CD4-positive, alpha-beta T cell (primary cell): ENCODE data around the gene TNF. TPM values are rescaled to one million over a fixed set of nuclear protein-coding genes. Genes with fewer than 3 reads are reported as not detected.

Source experiments
- ATAC-seq: fragments of 200-7000 bp; cut with Tn5 transposase; one replicate; pipeline ENCODE4 v1.10.0; 2022; ENCODE audit warnings: mild to moderate bottlenecking; ENCODE audit not compliant: poor library complexity
- CTCF ChIA-PET: fragments of 350-600 bp; sonication (Branson Sonifier 250); formaldehyde crosslinking; loops from one replicate; lab custom pipeline; 2021; ENCODE audit warnings: antibody characterized with exemption, inconsistent platforms; lab: Charles Lee
- POLR2A ChIA-PET: fragments of 350-600 bp; sonication (Branson Sonifier 250); formaldehyde crosslinking; loops from one replicate; lab custom pipeline; 2021; ENCODE audit warnings: antibody characterized with exemption, inconsistent platforms; lab: Charles Lee
- DNase-seq, 14 experiments: peaks; one replicate each; pipeline ENCODE4 v3.0.0-alpha.2; 2013 to 2020; ENCODE audit warnings: mixed read lengths in 2 of 14
- H3K27ac ChIP-seq, 2 donors: one replicate each; pipeline versions ENCODE4 v1.5.1 to v1.7.0; 2013; ENCODE audit warnings: low read length in 2 of 2, low read depth in 1 of 2, mild to moderate bottlenecking in 1 of 2
- H3K27me3 ChIP-seq, 2 experiments: 1 replicate in 1 of 2; 2 replicates in 1 of 2; pipeline versions ENCODE4 v1.6.1 to v1.7.0; 2013; ENCODE audit warnings: low read length in 2 of 2, control low read depth in 1 of 2, mild to moderate bottlenecking in 1 of 2, moderate library complexity in 1 of 2; ENCODE audit not compliant: insufficient read depth in 2 of 2, control insufficient read depth in 1 of 2
- H3K36me3 ChIP-seq: one replicate; pipeline ENCODE4 v1.6.1; 2013; ENCODE audit warnings: low read length, control low read depth; ENCODE audit not compliant: insufficient read depth
- H3K4me1 ChIP-seq: one replicate; pipeline ENCODE4 v1.6.1; 2013; ENCODE audit warnings: low read length, control low read depth; ENCODE audit not compliant: insufficient read depth
- H3K4me3 ChIP-seq: one replicate; pipeline ENCODE4 v1.5.1; 2013; ENCODE audit warnings: mild to moderate bottlenecking, low read length, moderate library complexity
- H3K9me3 ChIP-seq, 2 experiments: 1 replicate in 1 of 2; 2 replicates in 1 of 2; pipeline versions ENCODE4 v1.6.1 to v1.7.0; 2013; ENCODE audit warnings: low read length in 2 of 2, mild to moderate bottlenecking in 2 of 2, control low read depth in 1 of 2, moderate library complexity in 1 of 2; ENCODE audit not compliant: control insufficient read depth in 1 of 2, insufficient read depth in 1 of 2
- H3K27ac Mint-ChIP-seq: one replicate; pipeline ENCODE4 v1.8.0; 2020; ENCODE audit warnings: mixed read lengths
- H3K27me3 Mint-ChIP-seq: one replicate; pipeline ENCODE4 v1.8.0; 2021; ENCODE audit warnings: mixed read lengths
- H3K36me3 Mint-ChIP-seq: one replicate; pipeline ENCODE4 v1.8.0; 2021; ENCODE audit warnings: low read depth, mixed read lengths
- H3K4me1 Mint-ChIP-seq: one replicate; pipeline ENCODE4 v1.8.0; 2021; ENCODE audit warnings: low read depth, mixed read lengths
- H3K4me3 Mint-ChIP-seq: one replicate; pipeline ENCODE4 v1.8.0; 2020; ENCODE audit warnings: mild to moderate bottlenecking, mixed read lengths
- H3K9me3 Mint-ChIP-seq: one replicate; pipeline ENCODE4 v1.8.0; 2020; ENCODE audit warnings: mixed read lengths
- CTCF ChIP-seq: fragments of 200-600 bp; IDR thresholded peaks from one replicate; pipeline ENCODE4 v1.8.0; 2022; ENCODE audit warnings: antibody characterized with exemption, mild to moderate bottlenecking
- intact Hi-C, 2 experiments: fragments of 100-400 bp; cut with DNase I in 1 of 2; cut with micrococcal nuclease in 1 of 2; formaldehyde crosslinking; loops; one replicate each; pipeline versions ENCODE4 v1.15.1 to v1.9.0; 2023 to 2025; cut with DNase I, micrococcal nuclease
- total RNA-seq, 174 experiments: library from RNA in 2 of 174; stranded (reverse) in 2 of 174; gene quantifications; one replicate each; pipeline ENCODE4 v1.2.3 and lab custom pipeline; 2021 to 2026

Gene TNF
- total RNA-seq, 2 experiments from 2014 or later = 33.1 to 34.2 TPM

DNA sequence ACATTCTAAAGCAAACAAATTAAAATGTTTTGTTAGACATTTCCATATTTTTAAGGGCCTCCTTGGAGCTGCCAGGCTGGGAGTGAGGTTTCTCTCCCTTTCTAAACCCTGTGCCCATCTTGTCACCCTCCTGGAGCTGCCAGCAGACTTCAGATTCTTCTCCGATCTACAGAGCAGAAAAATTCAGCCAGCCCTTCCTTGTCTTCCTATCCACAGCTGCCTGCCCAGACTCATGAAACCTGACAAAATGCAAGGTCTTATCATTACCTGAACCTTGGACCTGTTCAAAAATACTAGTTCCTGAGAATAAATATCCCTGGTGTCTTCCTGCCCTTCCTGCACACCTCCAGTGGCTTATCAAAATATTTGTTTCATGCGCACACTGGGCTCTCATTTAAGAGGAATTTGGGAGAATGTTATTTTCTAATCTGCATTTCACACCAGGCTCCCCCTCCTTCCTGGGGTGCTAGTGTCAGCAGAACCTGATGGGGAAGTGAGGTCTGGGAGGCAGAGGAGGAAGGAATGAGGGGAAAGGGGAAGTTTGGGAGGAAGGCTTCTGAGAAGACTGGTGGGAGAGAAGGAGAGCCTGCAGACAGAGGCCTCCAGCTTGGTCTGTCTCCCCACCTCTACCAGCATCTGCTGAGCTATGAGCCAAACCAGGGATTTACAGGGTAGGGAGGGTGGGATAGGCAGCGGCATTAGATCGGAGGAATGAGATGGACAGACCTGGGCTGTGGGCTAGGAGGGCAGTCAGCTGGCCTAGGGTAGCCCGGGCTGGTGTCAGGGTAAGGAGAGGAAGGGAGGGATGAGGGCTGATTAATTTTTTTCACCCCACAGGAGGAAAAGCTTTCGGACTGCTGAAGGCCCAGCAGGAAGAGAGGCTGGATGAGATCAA, 39.6 kb downstream of the TNF start, which contains the start of gene AIF1:
AIF1 (plus strand) TSS at position 551 of the 895 bp plus-strand sequence; CDS start at position 647, 96 bp downstream.
- H3K4me1 ChIP-seq = peaks cover 27% of the 10 kb centered on the region
- H3K36me3 Mint-ChIP-seq = peaks cover under 1% of the 10 kb centered on the region
- intact Hi-C loops = no loop called here
- CTCF ChIA-PET = interaction anchor here (0.9 to 1.6 kb wide), 2 partner anchors 16 to 18 kb away, joined by 3 to 7 read pairs; no protein-coding TSS in a partner anchor
- DNase-seq (peak in 1 of 14 experiments; percentile 46), ATAC-seq (no peak)
- H3K27me3 Mint-ChIP-seq = no peaks in the 10 kb centered on the region
- H3K4me3 Mint-ChIP-seq = peak within 1 kb of the TSS; percentile 85
- peak within 1 kb of the TSS; percentile 46 for H3K4me3 ChIP-seq
- POLR2A ChIA-PET = interaction anchor here (1.0 to 1.5 kb wide), 4 partner anchors 12 to 74 kb away, joined by 3 to 5 read pairs (median 4); partner anchors contain the start of gene GPANK1
- no peaks in the 10 kb centered on the region for H3K36me3 ChIP-seq
- TF ChIP-seq CTCF = no peak
- H3K27ac Mint-ChIP-seq = peak within 1 kb of the TSS; percentile 86
- H3K27me3 ChIP-seq = no peaks in the 10 kb centered on the region
- peaks cover 35% of the 10 kb centered on the region for H3K4me1 Mint-ChIP-seq
- H3K27ac ChIP-seq = peak within 1 kb of the TSS in 1 of 2 donors; percentile 29
- H3K9me3 Mint-ChIP-seq = no peaks in the 10 kb centered on the region
- H3K9me3 ChIP-seq = no peaks in the 10 kb centered on the region

DNA sequence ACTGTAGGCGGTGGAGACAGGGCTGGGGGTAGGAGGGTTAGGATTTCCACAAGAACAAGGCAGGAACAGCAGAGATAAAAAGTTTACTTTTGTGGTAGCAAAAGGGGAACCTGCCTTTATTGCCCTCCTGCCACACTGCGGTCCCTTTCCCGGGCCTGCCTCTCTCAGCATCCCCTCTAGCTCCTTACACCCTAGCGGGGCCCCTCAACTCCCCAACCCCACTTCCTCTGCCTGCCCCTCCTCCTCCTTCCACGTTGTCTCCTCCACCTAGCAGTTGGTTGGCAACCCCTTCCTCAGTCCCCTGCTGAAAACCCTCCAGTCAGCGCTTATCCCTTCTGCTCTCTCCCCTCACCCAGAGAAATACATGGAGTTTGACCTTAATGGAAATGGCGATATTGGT, 40.4 kb downstream of the TNF start:
- Mint-ChIP-seq H3K27ac (peak overlapping the region; percentile 86), H3K27me3 (no peaks in the 10 kb centered on the region), H3K36me3 (peaks cover 5% of the 10 kb centered on the region), H3K4me1 (peaks cover 40% of the 10 kb centered on the region), H3K9me3 (no peaks in the 10 kb centered on the region), H3K4me3 (peak overlapping the region; percentile 85)
- TF ChIP-seq CTCF = no peak
- Histone ChIP-seq H3K9me3 (no peaks in the 10 kb centered on the region), H3K4me3 (peak overlapping the region; percentile 46), H3K4me1 (peaks cover 27% of the 10 kb centered on the region), H3K27me3 (no peaks in the 10 kb centered on the region), H3K36me3 (no peaks in the 10 kb centered on the region), H3K27ac (peak overlapping the region in 1 of 2 donors; percentile 29)
- ChIA-PET CTCF (interaction anchor here (1.6 kb wide), 1 partner anchor 17 kb away, joined by 7 read pairs; no protein-coding TSS in a partner anchor), POLR2A (interaction anchor here (1.0 to 1.5 kb wide), 4 partner anchors 11 to 74 kb away, joined by 3 to 5 read pairs (median 4); partner anchors contain the start of gene GPANK1)
- ATAC-seq (no peak), DNase-seq (peak in 8 of 14 experiments; percentile 12 to 62 (median 35))
- intact Hi-C loops = no loop called here

- no peaks in the 10 kb centered on the region for H3K36me3 ChIP-seq
- TF ChIP-seq CTCF = no peak
- POLR2A ChIA-PET = interaction anchor here (1.5 kb wide), 1 partner anchor 34 kb away, joined by 3 read pairs; no protein-coding TSS in a partner anchor
- no peak for ATAC-seq
- Mint-ChIP-seq H3K4me1 (peaks cover 49% of the 10 kb centered on the region), H3K36me3 (peaks cover 14% of the 10 kb centered on the region), H3K4me3 (peak overlapping the region; percentile 76), H3K27me3 (no peaks in the 10 kb centered on the region), H3K27ac (peak overlapping the region; percentile 86), H3K9me3 (no peaks in the 10 kb centered on the region)
- no peaks in the 10 kb centered on the region for H3K9me3 ChIP-seq
- no peak overlapping the region for H3K27ac ChIP-seq
- H3K4me3 ChIP-seq = no peak overlapping the region
- peaks cover 40% of the 10 kb centered on the region for H3K4me1 ChIP-seq
- no peak for DNase-seq
- intact Hi-C loops = no loop called here
- CTCF ChIA-PET = interaction anchor here (1.0 to 1.6 kb wide), 2 partner anchors 18 kb away, joined by 3 to 7 read pairs; no protein-coding TSS in a partner anchor
- H3K27me3 ChIP-seq = no peaks in the 10 kb centered on the region
Observed at GRCh38 chr6:31617010-31617409, 41.6 kb downstream of the TNF start.
